Fibroblast of mammary gland (primary cell): ENCODE data around the gene SPOCD1.

Experiments used
- DNase-seq: peaks from one replicate; pipeline ENCODE4 v3.0.0-alpha.2; 2010; ENCODE audit warnings: low read depth
- H3K4me3 ChIP-seq: 2 replicates; pipeline ENCODE4 v1.5.1; 2011; ENCODE audit warnings: low read depth, mild to moderate bottlenecking, low read length, moderate library complexity; ENCODE audit not compliant: control insufficient read depth
- CTCF ChIP-seq: conservative IDR thresholded peaks from 2 replicates; pipeline ENCODE4 v1.5.1; 2011; ENCODE audit warnings: low read depth, low read length, inconsistent platforms; ENCODE audit not compliant: control insufficient read depth, insufficient read depth

SPOCD1 gene

GRCh38 chr1:31742462-31743212 lies 73.2 kb downstream of the SPOCD1 start:
- no peak overlapping the region for H3K4me3 ChIP-seq
- DNase-seq, result no peak
- TF ChIP-seq CTCF, result no peak
